HepG2 (cell line): ENCODE measurements around the gene EP300. TPM values are rescaled to one million over a fixed set of nuclear protein-coding genes. Genes with fewer than 3 reads are reported as not detected.

Experiments
- HOXA5 ChIP-seq: sonication (generic); formaldehyde crosslinking; IDR thresholded peaks from 2 replicates; pipeline ENCODE4 v1.4.0; 2020; ENCODE audit warnings: missing genetic modification reagents
- POLR2A ChIP-seq, 2 experiments: IDR thresholded peaks; 2 replicates each; pipeline ENCODE4 v1.6.1; 2011; ENCODE audit warnings: low read depth in 2 of 2, low read length in 2 of 2, mild to moderate bottlenecking in 1 of 2, moderate library complexity in 1 of 2; ENCODE audit not compliant: insufficient read depth in 1 of 2
- polyA plus RNA-seq, 8 experiments: library from polyadenylated mRNA; depleted of rRNA in 3 of 8; stranded (reverse) in 7 of 8; unstranded in 1 of 8; fragments of >200 nt; fragmentation: Illumina TruSeq in 4 of 8; extraction: Trizol in 4 of 8; gene quantifications; 2 replicates each; pipeline versions ENCODE4 v1.2.1 to v1.2.3, GENCODE V29; 2011 to 2016; ENCODE audit warnings: low read depth in 4 of 8, missing spikeins in 1 of 8, mixed read lengths in 1 of 8; ENCODE audit not compliant: insufficient read depth in 1 of 8
- total RNA-seq, 5 experiments: library from RNA; depleted of rRNA; stranded (reverse); fragments of >200 nt; fragmentation: Illumina TruSeq; extraction: Trizol; gene quantifications; 2 replicates each; pipeline ENCODE4 v1.2.3, GENCODE V29; 2016; ENCODE audit warnings: low read depth in 1 of 5
- TF ChIP-seq, protein P1 (sequence below): sonication (generic); formaldehyde crosslinking; IDR thresholded peaks from 2 replicates; pipeline ENCODE4 v1.4.0; 2020; ENCODE audit warnings: missing genetic modification reagents, borderline replicate concordance
- TF ChIP-seq, protein P2 (sequence below), 2 experiments: fragments of 450-650 bp in 1 of 2; sonication (generic) in 1 of 2; formaldehyde crosslinking in 1 of 2; IDR thresholded peaks; 2 replicates each; pipeline versions ENCODE4 v1.6.1 to v1.8.0; 2016 to 2022; ENCODE audit warnings: antibody characterized with exemption in 1 of 2, mild to moderate bottlenecking in 1 of 2, missing genetic modification reagents in 1 of 2

Gene EP300
- total and polyA plus RNA-seq, 2 of the 13 experiments (the other 11 are each of a cell fraction or from before 2014, with no cell fraction given) = 13.6 to 14.9 TPM

DNA sequence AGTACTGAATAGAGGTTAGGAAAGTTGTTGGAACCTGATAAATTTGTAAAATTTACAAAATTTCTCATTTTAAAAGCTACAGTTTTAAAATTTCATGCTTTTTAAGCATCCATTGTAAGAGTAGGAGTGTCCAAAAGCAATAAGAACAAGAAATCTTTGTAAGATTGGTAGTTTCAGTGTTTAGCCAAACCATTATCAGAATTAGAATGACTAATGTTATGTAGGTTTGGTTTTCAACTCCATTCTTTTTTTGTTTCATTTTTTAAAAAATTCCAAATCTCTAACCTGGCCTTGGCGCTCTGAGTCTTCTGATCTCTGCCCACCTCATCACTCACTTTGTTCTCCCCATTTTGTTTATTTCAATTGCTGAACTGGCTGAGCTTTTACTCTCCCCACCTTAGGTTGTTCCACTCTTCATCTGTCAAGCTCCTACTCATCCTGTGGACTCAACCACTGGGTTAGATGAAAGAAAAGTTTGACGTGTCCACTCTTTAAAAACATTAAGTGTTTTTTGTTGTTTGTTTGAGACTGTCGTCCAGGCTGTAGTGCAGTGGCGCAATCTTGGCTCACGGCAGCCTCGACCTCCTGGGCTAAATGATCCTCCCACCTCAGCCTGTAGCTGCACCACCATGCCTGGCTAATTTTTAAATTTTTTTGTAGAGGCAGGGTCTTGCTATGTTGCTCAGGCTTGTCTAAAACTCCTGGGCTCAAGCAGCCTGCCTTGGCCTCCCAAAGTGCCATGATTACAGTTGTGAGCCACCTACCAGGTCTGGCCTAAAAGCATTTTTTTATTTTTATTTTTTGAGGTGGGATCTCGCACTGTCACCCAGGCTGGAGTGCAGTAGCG is 14.0 kb downstream of the EP300 start (continued):
- TF ChIP-seq, protein P1, sequence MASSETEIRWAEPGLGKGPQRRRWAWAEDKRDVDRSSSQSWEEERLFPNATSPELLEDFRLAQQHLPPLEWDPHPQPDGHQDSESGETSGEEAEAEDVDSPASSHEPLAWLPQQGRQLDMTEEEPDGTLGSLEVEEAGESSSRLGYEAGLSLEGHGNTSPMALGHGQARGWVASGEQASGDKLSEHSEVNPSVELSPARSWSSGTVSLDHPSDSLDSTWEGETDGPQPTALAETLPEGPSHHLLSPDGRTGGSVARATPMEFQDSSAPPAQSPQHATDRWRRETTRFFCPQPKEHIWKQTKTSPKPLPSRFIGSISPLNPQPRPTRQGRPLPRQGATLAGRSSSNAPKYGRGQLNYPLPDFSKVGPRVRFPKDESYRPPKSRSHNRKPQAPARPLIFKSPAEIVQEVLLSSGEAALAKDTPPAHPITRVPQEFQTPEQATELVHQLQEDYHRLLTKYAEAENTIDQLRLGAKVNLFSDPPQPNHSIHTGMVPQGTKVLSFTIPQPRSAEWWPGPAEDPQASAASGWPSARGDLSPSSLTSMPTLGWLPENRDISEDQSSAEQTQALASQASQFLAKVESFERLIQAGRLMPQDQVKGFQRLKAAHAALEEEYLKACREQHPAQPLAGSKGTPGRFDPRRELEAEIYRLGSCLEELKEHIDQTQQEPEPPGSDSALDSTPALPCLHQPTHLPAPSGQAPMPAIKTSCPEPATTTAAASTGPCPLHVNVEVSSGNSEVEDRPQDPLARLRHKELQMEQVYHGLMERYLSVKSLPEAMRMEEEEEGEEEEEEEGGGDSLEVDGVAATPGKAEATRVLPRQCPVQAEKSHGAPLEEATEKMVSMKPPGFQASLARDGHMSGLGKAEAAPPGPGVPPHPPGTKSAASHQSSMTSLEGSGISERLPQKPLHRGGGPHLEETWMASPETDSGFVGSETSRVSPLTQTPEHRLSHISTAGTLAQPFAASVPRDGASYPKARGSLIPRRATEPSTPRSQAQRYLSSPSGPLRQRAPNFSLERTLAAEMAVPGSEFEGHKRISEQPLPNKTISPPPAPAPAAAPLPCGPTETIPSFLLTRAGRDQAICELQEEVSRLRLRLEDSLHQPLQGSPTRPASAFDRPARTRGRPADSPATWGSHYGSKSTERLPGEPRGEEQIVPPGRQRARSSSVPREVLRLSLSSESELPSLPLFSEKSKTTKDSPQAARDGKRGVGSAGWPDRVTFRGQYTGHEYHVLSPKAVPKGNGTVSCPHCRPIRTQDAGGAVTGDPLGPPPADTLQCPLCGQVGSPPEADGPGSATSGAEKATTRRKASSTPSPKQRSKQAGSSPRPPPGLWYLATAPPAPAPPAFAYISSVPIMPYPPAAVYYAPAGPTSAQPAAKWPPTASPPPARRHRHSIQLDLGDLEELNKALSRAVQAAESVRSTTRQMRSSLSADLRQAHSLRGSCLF = no peak
- TF ChIP-seq POLR2A (IDR thresholded peaks at IDR 0.05; ENCODE audit: insufficient read depth in 1 of 2, low read depth in 2 of 2, low read length in 2 of 2) (no peak), HOXA5 (no peak)
- TF ChIP-seq, protein P2, sequence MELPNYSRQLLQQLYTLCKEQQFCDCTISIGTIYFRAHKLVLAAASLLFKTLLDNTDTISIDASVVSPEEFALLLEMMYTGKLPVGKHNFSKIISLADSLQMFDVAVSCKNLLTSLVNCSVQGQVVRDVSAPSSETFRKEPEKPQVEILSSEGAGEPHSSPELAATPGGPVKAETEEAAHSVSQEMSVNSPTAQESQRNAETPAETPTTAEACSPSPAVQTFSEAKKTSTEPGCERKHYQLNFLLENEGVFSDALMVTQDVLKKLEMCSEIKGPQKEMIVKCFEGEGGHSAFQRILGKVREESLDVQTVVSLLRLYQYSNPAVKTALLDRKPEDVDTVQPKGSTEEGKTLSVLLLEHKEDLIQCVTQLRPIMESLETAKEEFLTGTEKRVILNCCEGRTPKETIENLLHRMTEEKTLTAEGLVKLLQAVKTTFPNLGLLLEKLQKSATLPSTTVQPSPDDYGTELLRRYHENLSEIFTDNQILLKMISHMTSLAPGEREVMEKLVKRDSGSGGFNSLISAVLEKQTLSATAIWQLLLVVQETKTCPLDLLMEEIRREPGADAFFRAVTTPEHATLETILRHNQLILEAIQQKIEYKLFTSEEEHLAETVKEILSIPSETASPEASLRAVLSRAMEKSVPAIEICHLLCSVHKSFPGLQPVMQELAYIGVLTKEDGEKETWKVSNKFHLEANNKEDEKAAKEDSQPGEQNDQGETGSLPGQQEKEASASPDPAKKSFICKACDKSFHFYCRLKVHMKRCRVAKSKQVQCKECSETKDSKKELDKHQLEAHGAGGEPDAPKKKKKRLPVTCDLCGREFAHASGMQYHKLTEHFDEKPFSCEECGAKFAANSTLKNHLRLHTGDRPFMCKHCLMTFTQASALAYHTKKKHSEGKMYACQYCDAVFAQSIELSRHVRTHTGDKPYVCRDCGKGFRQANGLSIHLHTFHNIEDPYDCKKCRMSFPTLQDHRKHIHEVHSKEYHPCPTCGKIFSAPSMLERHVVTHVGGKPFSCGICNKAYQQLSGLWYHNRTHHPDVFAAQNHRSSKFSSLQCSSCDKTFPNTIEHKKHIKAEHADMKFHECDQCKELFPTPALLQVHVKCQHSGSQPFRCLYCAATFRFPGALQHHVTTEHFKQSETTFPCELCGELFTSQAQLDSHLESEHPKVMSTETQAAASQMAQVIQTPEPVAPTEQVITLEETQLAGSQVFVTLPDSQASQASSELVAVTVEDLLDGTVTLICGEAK (IDR thresholded peaks at IDR 0.05) = no peak
- TF ChIP-seq, protein P2 (CRISPR knock-in tag; IDR thresholded peaks at IDR 0.05) = no peak
